T-helper 17 cell (primary cell): Measurements from ENCODE around the gene SSBP3. TPM values are rescaled to one million over a fixed set of nuclear protein-coding genes. Genes with fewer than 3 reads are reported as not detected.

Experiments
- ATAC-seq: fragments of 150-1000 bp; cut with Tn5 transposase; 2 replicates; pipeline ENCODE4 v1.10.0; 2021; ENCODE audit warnings: mild to moderate bottlenecking, moderate library complexity
- DNase-seq, 3 donors: peaks; one replicate each; pipeline versions ENCODE4 v3.0.0 to v3.0.0-alpha.2; 2020 to 2021
- H3K9me3 ChIP-seq: one replicate; pipeline ENCODE4 v1.7.0; 2013; ENCODE audit warnings: low read length, mild to moderate bottlenecking; ENCODE audit not compliant: control insufficient read depth, poor library complexity, severe bottlenecking
- H3K27ac Mint-ChIP-seq: one replicate; pipeline ENCODE4 v1.8.0; 2022; ENCODE audit warnings: mild to moderate bottlenecking, moderate library complexity, mixed read lengths
- H3K27me3 Mint-ChIP-seq: one replicate; pipeline ENCODE4 v1.8.0; 2022; ENCODE audit warnings: mixed read lengths
- H3K36me3 Mint-ChIP-seq: one replicate; pipeline ENCODE4 v1.8.0; 2022; ENCODE audit warnings: low read depth, mixed read lengths
- H3K4me1 Mint-ChIP-seq: one replicate; pipeline ENCODE4 v1.8.0; 2022; ENCODE audit warnings: mild to moderate bottlenecking, mixed read lengths
- H3K4me3 Mint-ChIP-seq: one replicate; pipeline ENCODE4 v1.8.0; 2022; ENCODE audit warnings: mild to moderate bottlenecking, moderate library complexity, mixed read lengths
- total RNA-seq, 4 donors: library from RNA in 2 of 4; stranded (reverse) in 2 of 4; gene quantifications; one replicate each; pipeline ENCODE4 v1.2.3 and lab custom pipeline; 2022 to 2026

The SSBP3 gene
- total RNA-seq, 2 donors from 2014 or later: 64.9 to 67.4 TPM

- Mint-ChIP-seq H3K27me3 (no peaks in the 10 kb centered on the region), H3K4me1 (peaks cover 32% of the 10 kb centered on the region), H3K4me3 (peak overlapping the region; percentile 94), H3K36me3 (no peaks in the 10 kb centered on the region), H3K27ac (peak overlapping the region; percentile 89)
- ATAC-seq (no peak), DNase-seq (no peak)
- no peaks in the 10 kb centered on the region for H3K9me3 ChIP-seq
Observed at GRCh38 chr1:54199151-54199764, 206.9 kb downstream of the SSBP3 start.

- ATAC-seq (no peak), DNase-seq (no peak)
- H3K4me1 Mint-ChIP-seq: peaks cover 3% of the 10 kb centered on the region
- H3K36me3 Mint-ChIP-seq: peaks cover 12% of the 10 kb centered on the region
- H3K4me3 Mint-ChIP-seq: no peak overlapping the region
- H3K9me3 ChIP-seq: no peaks in the 10 kb centered on the region
- H3K27me3 Mint-ChIP-seq: no peaks in the 10 kb centered on the region
- no peak overlapping the region for H3K27ac Mint-ChIP-seq
Observed at GRCh38 chr1:54193453-54193852, 212.7 kb downstream of the SSBP3 start.

- Mint-ChIP-seq H3K4me3 (no peak overlapping the region), H3K36me3 (peaks cover 14% of the 10 kb centered on the region), H3K4me1 (peaks cover 6% of the 10 kb centered on the region), H3K27ac (no peak overlapping the region), H3K27me3 (no peaks in the 10 kb centered on the region)
- no peak for ATAC-seq
- no peak for DNase-seq
- H3K9me3 ChIP-seq: no peaks in the 10 kb centered on the region
Observed at GRCh38 chr1:54191525-54191924, 214.7 kb downstream of the SSBP3 start.

GRCh38 chr1:54190526-54190925 lies 215.7 kb downstream of the SSBP3 start:
- H3K4me3 Mint-ChIP-seq: no peak overlapping the region
- no peaks in the 10 kb centered on the region for H3K9me3 ChIP-seq
- DNase-seq (no peak), ATAC-seq (no peak)
- H3K36me3 Mint-ChIP-seq: peaks cover 14% of the 10 kb centered on the region
- H3K27ac Mint-ChIP-seq: no peak overlapping the region
- H3K4me1 Mint-ChIP-seq: peaks cover 6% of the 10 kb centered on the region
- H3K27me3 Mint-ChIP-seq: no peaks in the 10 kb centered on the region

GRCh38 chr1:54188291-54188690 lies 217.9 kb downstream of the SSBP3 start:
- H3K4me3 Mint-ChIP-seq: no peak overlapping the region
- H3K27me3 Mint-ChIP-seq: no peaks in the 10 kb centered on the region
- H3K9me3 ChIP-seq: no peaks in the 10 kb centered on the region
- H3K36me3 Mint-ChIP-seq: peaks cover 14% of the 10 kb centered on the region
- no peak for ATAC-seq
- H3K4me1 Mint-ChIP-seq: peaks cover 5% of the 10 kb centered on the region
- H3K27ac Mint-ChIP-seq: no peak overlapping the region
- no peak for DNase-seq

- Mint-ChIP-seq H3K4me1 (peaks cover 5% of the 10 kb centered on the region), H3K36me3 (peaks cover 8% of the 10 kb centered on the region), H3K27ac (no peak overlapping the region), H3K27me3 (no peaks in the 10 kb centered on the region), H3K4me3 (no peak overlapping the region)
- ATAC-seq (no peak), DNase-seq (no peak)
- H3K9me3 ChIP-seq: no peaks in the 10 kb centered on the region
Observed at GRCh38 chr1:54186056-54186455, 220.1 kb downstream of the SSBP3 start.

GRCh38 chr1:54180701-54181360 lies 225.4 kb downstream of the SSBP3 start:
- peaks cover 2% of the 10 kb centered on the region for H3K4me1 Mint-ChIP-seq
- H3K9me3 ChIP-seq: no peaks in the 10 kb centered on the region
- H3K27me3 Mint-ChIP-seq: no peaks in the 10 kb centered on the region
- ATAC-seq (no peak), DNase-seq (no peak)
- no peak overlapping the region for H3K4me3 Mint-ChIP-seq
- H3K36me3 Mint-ChIP-seq: no peaks in the 10 kb centered on the region
- no peak overlapping the region for H3K27ac Mint-ChIP-seq

- Mint-ChIP-seq H3K4me3 (no peak overlapping the region), H3K27me3 (no peaks in the 10 kb centered on the region), H3K4me1 (peaks cover 2% of the 10 kb centered on the region), H3K36me3 (no peaks in the 10 kb centered on the region), H3K27ac (no peak overlapping the region)
- ATAC-seq: no peak
- no peaks in the 10 kb centered on the region for H3K9me3 ChIP-seq
- no peak for DNase-seq
Observed at GRCh38 chr1:54178296-54179070, 227.7 kb downstream of the SSBP3 start.

GRCh38 chr1:54177726-54178125 lies 228.5 kb downstream of the SSBP3 start:
- no peaks in the 10 kb centered on the region for H3K27me3 Mint-ChIP-seq
- no peak overlapping the region for H3K4me3 Mint-ChIP-seq
- no peaks in the 10 kb centered on the region for H3K9me3 ChIP-seq
- peaks cover 2% of the 10 kb centered on the region for H3K4me1 Mint-ChIP-seq
- H3K27ac Mint-ChIP-seq: no peak overlapping the region
- no peaks in the 10 kb centered on the region for H3K36me3 Mint-ChIP-seq
- ATAC-seq (no peak), DNase-seq (no peak)

GRCh38 chr1:54176621-54177327 lies 229.4 kb downstream of the SSBP3 start:
- ATAC-seq (no peak), DNase-seq (no peak)
- Mint-ChIP-seq H3K4me1 (peaks cover 4% of the 10 kb centered on the region), H3K27me3 (no peaks in the 10 kb centered on the region), H3K4me3 (no peak overlapping the region), H3K27ac (no peak overlapping the region), H3K36me3 (no peaks in the 10 kb centered on the region)
- H3K9me3 ChIP-seq: no peaks in the 10 kb centered on the region

Other genes with a start within 250 kb of the SSBP3 start
- gene CYB5RL, start 206.4 kb downstream of the SSBP3 start, total RNA-seq: 1 to 10 TPM; 2.9 to 4.6 TPM
- 10 to 100 TPM; 25.7 to 29.8 TPM for gene MRPL37, start 206.2 kb downstream of the SSBP3 start, total RNA-seq
- under 1 TPM; 0.67 to 0.78 TPM for gene ACOT11, start 141.8 kb upstream of the SSBP3 start, total RNA-seq
- gene FAM151A, start 217.1 kb upstream of the SSBP3 start, total RNA-seq: not detected
- under 1 TPM; 0.37 to 0.77 TPM for gene MROH7, start 235.4 kb upstream of the SSBP3 start, total RNA-seq